Fibroblast of villous mesenchyme (primary cell): Measurements from ENCODE around the gene OSBP2. TPM values are rescaled to one million over a fixed set of nuclear protein-coding genes. Genes with fewer than 3 reads are reported as not detected.
A peak's percentile ranks its signal among the peaks of the same experiment; 100 is the strongest.

ENCODE experiments used
- DNase-seq: peaks from one replicate; pipeline ENCODE4 v3.0.0-alpha.2; 2010; ENCODE audit warnings: low read depth
- H3K4me3 ChIP-seq: 2 replicates; pipeline ENCODE4 v1.5.1; 2011; ENCODE audit warnings: low read depth, mild to moderate bottlenecking, low read length
- total RNA-seq: library from RNA; depleted of rRNA; stranded (reverse); fragments of >200 nt; gene quantifications from 2 replicates; pipeline ENCODE4 v1.2.3, GENCODE V29; 2012
- TF ChIP-seq, protein P1 (sequence below): IDR thresholded peaks from 2 replicates; pipeline ENCODE4 v1.5.1; 2012; ENCODE audit warnings: low read depth, mild to moderate bottlenecking, low read length; ENCODE audit not compliant: insufficient read depth

The OSBP2 gene
- total RNA-seq, 1 donor, result 0.43 TPM

DNA sequence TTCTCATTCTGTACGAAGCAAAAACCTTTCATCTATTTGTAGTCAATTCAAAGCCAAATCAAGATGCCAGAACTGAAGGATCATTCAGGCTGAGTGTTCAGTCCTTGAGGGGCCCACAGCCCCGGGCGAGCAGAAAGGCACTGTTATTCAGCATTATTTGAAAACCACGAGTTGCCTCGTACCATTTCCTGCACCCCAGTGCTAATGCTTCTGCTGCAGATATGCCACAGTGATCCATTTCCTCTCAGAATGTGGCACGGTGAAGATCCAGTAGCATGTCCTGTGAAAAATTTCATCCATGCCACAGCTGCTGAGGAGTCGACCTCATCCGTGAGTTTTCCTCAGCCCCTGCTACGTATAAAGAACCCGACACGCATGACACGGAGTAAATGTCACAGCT, 85.4 kb downstream of the OSBP2 start:
- DNase-seq, result no peak
- H3K4me3 ChIP-seq, result no peak overlapping the region
- TF ChIP-seq, protein P1, sequence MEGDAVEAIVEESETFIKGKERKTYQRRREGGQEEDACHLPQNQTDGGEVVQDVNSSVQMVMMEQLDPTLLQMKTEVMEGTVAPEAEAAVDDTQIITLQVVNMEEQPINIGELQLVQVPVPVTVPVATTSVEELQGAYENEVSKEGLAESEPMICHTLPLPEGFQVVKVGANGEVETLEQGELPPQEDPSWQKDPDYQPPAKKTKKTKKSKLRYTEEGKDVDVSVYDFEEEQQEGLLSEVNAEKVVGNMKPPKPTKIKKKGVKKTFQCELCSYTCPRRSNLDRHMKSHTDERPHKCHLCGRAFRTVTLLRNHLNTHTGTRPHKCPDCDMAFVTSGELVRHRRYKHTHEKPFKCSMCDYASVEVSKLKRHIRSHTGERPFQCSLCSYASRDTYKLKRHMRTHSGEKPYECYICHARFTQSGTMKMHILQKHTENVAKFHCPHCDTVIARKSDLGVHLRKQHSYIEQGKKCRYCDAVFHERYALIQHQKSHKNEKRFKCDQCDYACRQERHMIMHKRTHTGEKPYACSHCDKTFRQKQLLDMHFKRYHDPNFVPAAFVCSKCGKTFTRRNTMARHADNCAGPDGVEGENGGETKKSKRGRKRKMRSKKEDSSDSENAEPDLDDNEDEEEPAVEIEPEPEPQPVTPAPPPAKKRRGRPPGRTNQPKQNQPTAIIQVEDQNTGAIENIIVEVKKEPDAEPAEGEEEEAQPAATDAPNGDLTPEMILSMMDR, result no peak

DNA sequence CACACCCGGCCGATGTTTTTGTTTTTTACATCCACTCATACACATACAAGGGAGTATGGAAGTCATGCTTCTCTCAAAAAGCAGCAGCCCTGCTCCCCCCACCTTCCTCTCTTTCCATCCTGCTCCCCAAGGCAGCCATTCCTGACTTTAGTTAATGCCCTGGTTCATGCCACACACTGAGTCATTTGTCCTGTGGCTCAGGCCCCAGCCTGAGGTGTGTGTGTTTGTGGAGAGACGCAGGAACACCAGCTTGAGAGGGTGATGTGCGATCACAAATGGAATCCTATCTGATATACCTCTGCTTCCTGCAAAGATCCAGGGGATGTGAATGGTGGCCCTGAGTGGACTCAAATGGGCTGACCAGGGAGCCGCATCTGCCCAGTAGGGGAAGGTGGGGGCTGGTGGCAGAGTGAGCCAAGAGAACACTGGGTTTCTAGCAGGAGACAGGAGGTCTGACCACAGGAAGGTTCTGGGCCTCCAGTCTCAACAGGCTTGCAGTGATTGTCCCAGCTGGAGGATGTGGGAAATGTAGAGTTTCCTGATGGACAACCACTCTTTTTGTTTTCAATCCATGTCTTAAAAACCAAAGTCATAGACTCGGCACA, 86.7 kb downstream of the OSBP2 start:
- TF ChIP-seq, protein P1, result no peak
- no peak overlapping the region for H3K4me3 ChIP-seq
- DNase-seq, result no peak

DNA sequence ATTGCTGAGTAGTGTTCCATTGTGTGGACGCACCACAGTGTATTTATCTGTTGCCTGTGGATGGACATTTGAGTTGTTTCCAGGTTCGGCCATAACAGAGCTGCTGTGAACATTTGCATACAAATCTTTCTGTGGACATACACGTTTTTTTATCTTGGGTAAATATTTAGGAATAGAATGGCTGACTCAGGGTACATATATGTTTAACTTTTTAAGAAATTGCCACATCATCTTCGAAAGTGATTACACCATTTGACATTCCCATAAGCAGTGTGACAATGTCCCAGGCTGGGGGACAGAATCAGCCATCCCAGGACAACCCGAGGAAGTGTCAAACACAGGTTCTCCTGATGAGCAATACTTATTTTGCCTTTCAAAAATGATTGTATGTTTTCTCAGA, 87.9 kb downstream of the OSBP2 start:
- H3K4me3 ChIP-seq, result no peak overlapping the region
- DNase-seq, result peak; percentile 3
- TF ChIP-seq, protein P1, result no peak

DNA sequence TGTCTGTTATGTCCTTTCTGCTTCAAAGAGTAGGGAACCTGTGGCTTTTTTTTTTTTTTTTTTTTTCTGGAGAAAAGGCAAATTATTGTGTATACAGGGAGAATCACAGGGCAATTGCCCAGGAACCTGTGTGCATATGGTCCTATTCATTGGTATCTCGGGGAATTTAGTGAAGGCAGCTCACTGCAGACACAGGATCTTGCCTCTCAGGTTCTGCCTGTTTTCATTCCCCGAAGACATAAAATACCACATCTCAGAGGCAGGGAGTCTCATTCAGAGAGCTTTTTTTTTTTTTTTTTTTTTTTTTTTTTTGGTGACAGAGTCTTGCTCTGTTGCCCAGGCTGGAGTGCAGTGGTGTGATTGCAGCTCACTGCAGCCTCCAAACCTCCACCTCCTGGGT, 88.3 kb downstream of the OSBP2 start:
- H3K4me3 ChIP-seq, result no peak overlapping the region
- TF ChIP-seq, protein P1, result no peak
- no peak for DNase-seq

DNA sequence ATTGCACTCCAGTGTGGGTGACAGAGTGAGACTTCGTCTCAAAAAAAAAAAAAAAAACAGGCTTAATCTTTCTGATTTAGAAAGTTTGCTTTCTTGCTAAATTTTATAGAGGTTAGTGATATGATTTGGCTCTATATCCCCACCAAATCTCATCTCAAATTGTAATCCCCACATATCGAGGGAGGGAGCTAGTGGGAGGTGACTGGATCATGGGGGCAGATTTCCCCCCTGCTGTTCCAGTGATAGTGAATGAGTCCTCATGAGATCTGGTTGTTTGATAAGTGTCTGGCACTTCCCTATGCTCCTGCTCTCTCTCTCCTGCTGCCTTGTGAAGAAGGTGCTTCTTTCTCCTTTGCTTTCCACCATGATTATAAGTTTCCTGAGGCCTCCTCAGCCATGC, 90.9 kb downstream of the OSBP2 start:
- no peak overlapping the region for H3K4me3 ChIP-seq
- TF ChIP-seq, protein P1, result no peak
- DNase-seq, result no peak

- H3K4me3 ChIP-seq, result no peak overlapping the region
- no peak for DNase-seq
- TF ChIP-seq, protein P1, result no peak
Observed at GRCh38 chr22:30790366-30790765, 95.7 kb downstream of the OSBP2 start.

- TF ChIP-seq, protein P1, result no peak
- no peak for DNase-seq
- H3K4me3 ChIP-seq, result no peak overlapping the region
Observed at GRCh38 chr22:30792456-30792855, 97.8 kb downstream of the OSBP2 start.
